ENCODE data around the gene MSX2. TPM values are rescaled to one million over a fixed set of nuclear protein-coding genes. Genes with fewer than 3 reads are reported as not detected.

Gene MSX2
- total and polyA plus RNA-seq, 2 of the 4 experiments (the other 2 are of a cell fraction) = 2.2 to 3.7 TPM

DNA sequence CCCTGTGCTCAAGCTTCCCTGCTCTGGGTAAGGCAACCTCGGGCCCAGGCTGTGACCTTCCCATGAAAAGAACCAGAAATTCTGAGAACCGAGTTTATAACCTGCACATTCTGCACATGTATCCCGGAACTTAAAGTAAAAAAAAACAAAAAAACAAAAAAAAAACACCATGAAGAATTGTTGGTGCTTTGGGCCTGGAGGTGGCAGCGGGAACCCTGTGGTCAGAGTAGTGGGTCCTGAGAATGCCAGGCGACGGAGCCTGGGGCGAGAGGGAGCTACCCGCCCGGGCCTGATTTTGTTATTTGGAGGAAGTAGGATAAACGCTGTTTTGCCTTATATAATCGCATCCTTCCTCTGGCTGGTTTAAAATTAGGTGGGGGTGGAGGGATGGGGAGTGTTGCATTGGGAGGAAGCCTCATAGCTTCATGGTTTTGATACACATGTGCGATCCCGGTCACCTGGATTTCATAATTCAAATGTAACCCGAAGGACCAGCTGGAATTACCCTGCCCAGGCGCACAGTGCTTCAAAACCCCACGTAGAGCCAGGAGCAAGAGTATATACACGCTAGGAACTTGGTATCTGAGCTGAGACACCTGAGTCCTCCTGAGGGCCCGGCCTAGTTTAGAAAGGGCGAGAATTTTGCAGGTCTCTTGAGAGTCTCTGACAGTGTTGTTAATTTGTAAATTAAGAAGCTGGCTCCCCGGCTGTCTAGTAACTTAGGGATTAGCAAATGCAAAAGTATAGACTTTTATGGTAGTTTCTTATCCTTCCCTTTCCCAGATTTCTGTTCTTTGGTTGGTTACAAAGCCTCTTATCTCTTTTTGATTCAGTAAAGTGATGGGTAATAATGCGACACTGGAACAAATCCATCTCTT lies 2.8 kb downstream of the MSX2 start:
- TF ChIP-seq FOS (IDR thresholded peaks at IDR 0.05; ENCODE audit: low read depth, low read length) = no peak
- TF ChIP-seq CHD1 (IDR thresholded peaks at IDR 0.05; ENCODE audit: low read depth, low read length) = no peak
- no peak for TF ChIP-seq POLR2A (IDR thresholded peaks at IDR 0.05; ENCODE audit: low read depth, low read length)
- TF ChIP-seq, protein P1, sequence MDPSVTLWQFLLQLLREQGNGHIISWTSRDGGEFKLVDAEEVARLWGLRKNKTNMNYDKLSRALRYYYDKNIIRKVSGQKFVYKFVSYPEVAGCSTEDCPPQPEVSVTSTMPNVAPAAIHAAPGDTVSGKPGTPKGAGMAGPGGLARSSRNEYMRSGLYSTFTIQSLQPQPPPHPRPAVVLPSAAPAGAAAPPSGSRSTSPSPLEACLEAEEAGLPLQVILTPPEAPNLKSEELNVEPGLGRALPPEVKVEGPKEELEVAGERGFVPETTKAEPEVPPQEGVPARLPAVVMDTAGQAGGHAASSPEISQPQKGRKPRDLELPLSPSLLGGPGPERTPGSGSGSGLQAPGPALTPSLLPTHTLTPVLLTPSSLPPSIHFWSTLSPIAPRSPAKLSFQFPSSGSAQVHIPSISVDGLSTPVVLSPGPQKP (IDR thresholded peaks at IDR 0.05; ENCODE audit: borderline replicate concordance, low read depth, low read length) = no peak
- no peak for TF ChIP-seq MXI1 (IDR thresholded peaks at IDR 0.05; ENCODE audit: borderline replicate concordance, low read depth, low read length)
- TF ChIP-seq NFE2L2 (IDR thresholded peaks at IDR 0.05; ENCODE audit: low read depth, low read length) = no peak
- no peak for TF ChIP-seq RCOR1 (IDR thresholded peaks at IDR 0.05; ENCODE audit: insufficient replicate concordance, low read length)
- no peak for TF ChIP-seq CEBPB (IDR thresholded peaks at IDR 0.05; ENCODE audit: low read depth, low read length)
- TF ChIP-seq MAZ (IDR thresholded peaks at IDR 0.05; ENCODE audit: borderline replicate concordance, low read depth, low read length) = no peak
- TF ChIP-seq, protein P2, sequence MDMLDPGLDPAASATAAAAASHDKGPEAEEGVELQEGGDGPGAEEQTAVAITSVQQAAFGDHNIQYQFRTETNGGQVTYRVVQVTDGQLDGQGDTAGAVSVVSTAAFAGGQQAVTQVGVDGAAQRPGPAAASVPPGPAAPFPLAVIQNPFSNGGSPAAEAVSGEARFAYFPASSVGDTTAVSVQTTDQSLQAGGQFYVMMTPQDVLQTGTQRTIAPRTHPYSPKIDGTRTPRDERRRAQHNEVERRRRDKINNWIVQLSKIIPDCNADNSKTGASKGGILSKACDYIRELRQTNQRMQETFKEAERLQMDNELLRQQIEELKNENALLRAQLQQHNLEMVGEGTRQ (IDR thresholded peaks at IDR 0.05; ENCODE audit: low read depth, low read length) = no peak
- TF ChIP-seq RAD21 (IDR thresholded peaks at IDR 0.05; ENCODE audit: low read length) = no peak
- in situ Hi-C loops (cut with MboI; ENCODE audit: low sequenced_read_pairs) = loop anchor here (25.0 kb wide), 1 partner anchor 315 kb away; no protein-coding TSS in a partner anchor
- H2BK120ac ChIP-seq (ENCODE audit: low read depth, low read length) = no peak overlapping the region
- H3K9me3 ChIP-seq (ENCODE audit: control insufficient read depth, insufficient read depth, low read length) = peaks cover 9% of the 10 kb centered on the region; the same call in 1 of the 2 replicates
- H3K4me1 ChIP-seq (ENCODE audit: control insufficient read depth, insufficient read depth, low read length) = no peaks in the 10 kb centered on the region
- no peak overlapping the region for H3K56ac ChIP-seq (ENCODE audit: extremely low read depth, insufficient read depth, low read length)
- no peak overlapping the region for H3K23ac ChIP-seq (ENCODE audit: low read depth, low read length)
- H3K27ac ChIP-seq (ENCODE audit: insufficient read depth, low read length) = no peak overlapping the region
- WGBS, 2 experiments (ENCODE audit: extremely low coverage in 2 of 2, insufficient read length in 1 of 2) = 65% methylated on average over 7 of the region's 21 CpGs; no CpG with 5 or more reads in 1 of the 2 experiments
- no peak overlapping the region for H2AK9ac ChIP-seq (replicated peaks; ENCODE audit: low read depth, low read length, poor library complexity)
- no peak overlapping the region for H4K5ac ChIP-seq (ENCODE audit: low read depth, low read length)
- no peak overlapping the region; the same call in 1 of the 2 replicates for H3K4me2 ChIP-seq (ENCODE audit: low read depth, low read length)
- H3K4ac ChIP-seq (ENCODE audit: low read depth, low read length) = no peak overlapping the region
- peaks cover 29% of the 10 kb centered on the region for H3K27me3 ChIP-seq (ENCODE audit: control insufficient read depth, insufficient read depth, low read length)
- ChIA-PET CTCF (interaction anchor here (0.7 to 1.0 kb wide), 2 partner anchors 307 kb away, joined by 3 to 4 read pairs; no protein-coding TSS in a partner anchor), POLR2A (ENCODE audit: unreplicated experiment) (interaction anchor here (0.6 kb wide), 1 partner anchor 1852 kb away, joined by 3 read pairs; no protein-coding TSS in a partner anchor)
- no peak overlapping the region for H4K8ac ChIP-seq (ENCODE audit: low read depth in 2 of 2, low read length in 2 of 2)
- H3K18ac ChIP-seq (ENCODE audit: low read depth, low read length) = no peak overlapping the region
- no peak overlapping the region for H2BK15ac ChIP-seq (ENCODE audit: low read depth, low read length)
- no peaks in the 10 kb centered on the region for H3K9me1 ChIP-seq (ENCODE audit: insufficient read depth, low read length)
- H2AK5ac ChIP-seq (ENCODE audit: low read depth, low read length) = no peak overlapping the region
- H3K14ac ChIP-seq (replicated peaks; ENCODE audit: low read depth, low read length) = no peak overlapping the region
- no peak overlapping the region for H2BK5ac ChIP-seq (ENCODE audit: low read depth, low read length, poor library complexity, severe bottlenecking)
- intact Hi-C loops (cut with micrococcal nuclease) = no loop called here
- BruUV-seq (replicated peaks) = no TSS peak
- H4K91ac ChIP-seq (ENCODE audit: insufficient read depth, low read depth, low read length) = no peak overlapping the region
- ATAC-seq (ENCODE audit: low read depth) (no peak), DNase-seq (no peak)
- H3K9ac ChIP-seq (ENCODE audit: low read depth, low read length) = no peak overlapping the region
- H2BK20ac ChIP-seq (ENCODE audit: low read depth, low read length) = no peak overlapping the region
- no peak overlapping the region for H2AFZ ChIP-seq (replicated peaks; ENCODE audit: low read length, poor library complexity)
- no peak overlapping the region for H3K4me3 ChIP-seq (ENCODE audit: insufficient read depth, low read depth, low read length)
- dilution Hi-C loops (cut with HindIII; ENCODE audit: low sequenced_read_pairs, unreplicated experiment) = no loop called here
- peaks cover 8% of the 10 kb centered on the region in 2 experiments; a peak in 3 of 4 replicates for H3K79me1 ChIP-seq (ENCODE audit: low read depth in 1 of 2, low read length in 2 of 2)
- H4K20me1 ChIP-seq (ENCODE audit: insufficient read depth, low read length) = no peaks in the 10 kb centered on the region
- H3K36me3 ChIP-seq (ENCODE audit: control insufficient read depth, insufficient read depth, low read length) = peaks cover 15% of the 10 kb centered on the region; the same call in 1 of the 2 replicates
